GM21526 (cell line): Measurements from ENCODE around the gene TMEM273.
"Not testable (repeated sequence)": the region's sequence is repeated elsewhere in the genome, so short reads cannot be mapped to it uniquely, and the experiment has no call there.

Experiments
- ATAC-seq: cut with Tn5 transposase; IDR thresholded peaks from one replicate; pipeline ENCODE4 v1.9.1; 2021; ENCODE audit warnings: moderate library complexity; ENCODE audit not compliant: unreplicated experiment, low FRiP score

The TMEM273 gene

GRCh38 chr10:49207113-49207512 lies 18.9 kb upstream of the TMEM273 start:
- no peak for ATAC-seq

DNA sequence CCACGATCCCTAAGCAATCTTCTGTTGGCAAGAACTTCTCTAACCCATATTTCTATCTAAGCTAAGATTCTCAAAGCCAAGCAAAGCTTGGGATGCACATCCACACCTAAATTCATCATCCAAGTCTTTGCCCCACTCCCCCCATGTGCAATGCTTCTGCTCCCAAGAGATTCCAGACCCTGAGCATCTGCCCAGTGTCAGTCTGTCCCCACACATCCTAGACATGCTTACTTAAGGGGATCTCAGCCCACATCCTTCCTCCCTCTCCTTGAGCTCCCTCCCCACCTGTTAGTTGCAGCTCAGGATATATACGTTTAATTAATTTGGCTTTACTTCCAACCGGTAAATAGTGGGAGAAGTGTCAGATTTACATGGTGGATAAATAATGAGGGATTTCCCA lies 17.0 kb upstream of the TMEM273 start:
- no peak for ATAC-seq

GRCh38 chr10:49204119-49204518 lies 15.9 kb upstream of the TMEM273 start:
- ATAC-seq, result no peak

GRCh38 chr10:49202266-49202665 lies 14.1 kb upstream of the TMEM273 start:
- no peak for ATAC-seq

- ATAC-seq, result no peak
Observed at GRCh38 chr10:49200854-49201253, 12.7 kb upstream of the TMEM273 start.

DNA sequence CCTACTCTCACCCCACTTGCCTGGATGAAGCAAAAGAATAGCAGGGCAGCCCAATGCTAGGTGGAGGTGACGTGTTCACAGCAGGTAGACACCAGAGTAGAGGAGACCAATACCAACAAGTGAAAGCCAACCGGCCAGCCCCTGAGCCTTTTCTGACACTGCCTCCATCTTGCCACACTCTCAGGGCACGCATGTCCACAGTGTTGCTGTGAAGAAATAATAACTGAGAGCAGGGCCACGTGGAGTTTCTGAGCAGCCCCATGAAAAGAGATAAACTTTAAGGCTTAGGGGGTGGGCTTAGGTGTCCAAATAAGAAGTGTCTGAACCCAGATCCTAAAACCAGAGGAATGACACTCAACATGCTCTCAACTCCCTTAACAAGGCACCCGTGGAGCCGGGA lies 9.0 kb upstream of the TMEM273 start:
- ATAC-seq, result no peak

DNA sequence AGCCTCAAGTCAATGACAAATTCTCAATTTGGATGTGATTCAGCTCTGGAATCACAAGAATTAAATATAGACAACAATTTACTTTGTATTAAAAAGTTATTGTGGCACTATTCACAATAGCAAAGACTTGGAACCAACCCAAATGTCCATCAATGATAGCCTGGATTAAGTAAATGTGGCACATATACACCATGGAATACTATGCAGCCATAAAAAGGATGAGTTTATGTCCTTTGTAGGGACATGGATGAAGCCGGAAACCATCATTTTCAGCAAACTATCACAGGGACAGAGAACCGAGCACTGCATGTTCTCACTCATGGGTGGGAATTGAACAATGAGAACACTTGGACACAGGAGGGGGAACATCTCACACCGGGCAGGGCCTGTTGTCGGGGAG lies 7.7 kb upstream of the TMEM273 start:
- ATAC-seq, result not testable (repeated sequence)

DNA sequence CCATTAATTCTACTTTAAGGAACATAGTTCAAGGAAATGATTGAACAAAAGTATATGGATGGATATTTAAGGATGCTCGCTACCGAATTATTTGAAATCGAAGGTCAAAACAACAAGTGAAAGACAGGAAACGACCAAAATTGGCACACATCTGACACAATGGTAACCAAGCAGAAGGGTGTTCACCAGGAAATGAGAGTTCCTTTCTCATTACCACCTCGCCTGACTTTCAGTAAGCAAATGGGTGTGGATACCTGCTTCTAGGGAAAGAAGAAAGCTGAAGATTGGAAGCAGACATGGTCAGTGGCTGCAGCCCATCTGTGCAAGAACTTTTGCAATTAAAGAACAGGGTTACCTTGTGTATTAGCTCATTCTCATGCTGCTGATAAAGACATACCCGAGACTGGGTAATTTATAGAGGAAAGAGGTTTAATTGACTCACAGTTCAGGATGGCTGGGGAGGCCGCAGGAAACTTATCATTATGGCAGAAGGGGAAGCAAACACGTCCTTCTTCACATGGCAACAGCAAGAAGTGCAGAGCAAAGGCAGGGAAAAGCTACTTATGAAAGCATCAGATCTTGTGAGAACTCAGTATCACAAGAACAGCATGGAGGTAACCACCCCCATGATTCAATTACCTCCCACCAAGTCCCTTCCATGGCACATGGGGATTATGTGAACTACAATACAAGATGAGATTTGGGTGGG lies 6.2 kb upstream of the TMEM273 start:
- no peak for ATAC-seq

DNA sequence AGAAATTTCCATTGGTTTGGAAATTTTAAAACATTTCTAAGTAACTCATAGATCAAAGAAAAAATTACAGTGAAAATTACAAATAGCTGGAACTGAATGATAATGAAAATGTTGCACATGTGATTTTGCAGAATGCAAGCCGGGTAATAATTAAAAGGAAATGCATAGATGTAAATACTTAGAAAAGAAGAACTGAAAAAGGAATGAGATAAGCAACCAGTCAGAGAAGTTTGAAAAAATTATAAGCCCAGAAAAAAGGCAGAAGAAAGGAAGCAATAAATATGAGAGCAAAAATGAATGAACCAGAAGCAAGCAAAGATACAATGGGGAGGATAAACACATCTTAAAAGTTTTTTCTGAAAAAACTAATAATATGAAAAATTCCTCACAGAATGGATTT lies 3.2 kb upstream of the TMEM273 start:
- ATAC-seq, result no peak

DNA sequence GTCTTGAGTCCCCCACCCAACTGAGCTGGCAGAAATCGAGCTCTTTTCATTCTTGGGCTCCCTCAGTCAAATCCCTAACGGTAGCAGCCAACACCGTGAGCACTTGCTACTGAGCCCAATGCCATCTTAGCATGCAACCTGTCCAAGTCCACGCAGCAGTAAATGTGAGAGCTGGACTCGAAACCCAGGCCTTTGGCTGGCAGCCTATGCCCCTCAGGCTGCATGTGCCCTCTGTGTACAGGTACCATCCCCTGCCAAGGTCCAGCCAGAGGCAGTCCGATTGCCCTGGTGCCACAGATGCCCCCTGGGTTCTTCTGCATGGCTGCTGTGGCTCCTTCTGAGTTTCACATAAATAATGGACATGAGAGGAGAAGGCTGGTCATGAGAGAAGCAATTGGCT lies 1.2 kb upstream of the TMEM273 start:
- ATAC-seq, result no peak

- no peak for ATAC-seq
Observed at GRCh38 chr10:49187044-49187484, 1.1 kb downstream of the TMEM273 start.

- no peak for ATAC-seq
Observed at GRCh38 chr10:49186613-49187012, 1.6 kb downstream of the TMEM273 start.

DNA sequence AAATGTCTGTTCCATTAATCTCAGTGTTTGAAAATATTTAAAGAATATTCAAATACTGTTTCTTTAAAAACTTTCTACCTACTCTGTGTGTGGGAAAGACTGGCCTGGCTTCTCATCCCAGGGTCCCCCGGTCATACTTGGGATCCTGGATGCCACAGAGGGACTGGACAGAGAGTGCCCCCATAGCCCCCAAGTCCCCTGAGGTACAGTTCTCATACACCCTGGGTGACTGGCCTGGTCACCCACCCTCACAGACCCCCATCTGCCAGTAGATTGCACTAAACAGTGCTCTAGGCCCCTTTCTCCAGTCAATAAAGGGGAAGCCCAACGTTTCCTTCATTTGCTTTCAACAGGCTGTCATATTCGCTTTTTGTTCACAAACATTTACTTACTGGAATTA lies 3.0 kb downstream of the TMEM273 start:
- no peak for ATAC-seq

DNA sequence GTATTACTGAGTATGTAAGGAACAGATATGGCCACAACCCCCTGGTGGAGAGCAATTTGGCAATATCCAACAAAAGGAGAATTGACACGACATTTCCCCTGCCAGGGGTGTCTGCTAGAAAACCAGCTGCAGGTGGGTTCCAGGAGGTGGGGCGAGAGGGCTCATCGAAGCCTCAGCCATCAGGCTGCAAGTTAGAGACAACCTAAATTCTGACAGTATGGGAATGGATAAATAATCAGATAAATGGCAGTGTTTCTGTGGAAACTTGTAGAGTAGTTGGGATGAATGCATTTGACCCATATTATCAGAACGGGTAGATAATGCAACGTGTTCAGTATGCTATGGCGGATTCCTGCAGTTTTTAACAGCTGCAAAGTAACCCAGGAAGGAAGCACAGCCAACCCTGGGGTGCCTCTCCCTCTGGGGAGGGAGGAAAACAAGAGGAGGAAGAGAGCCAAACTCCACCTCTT lies 3.5 kb downstream of the TMEM273 start:
- ATAC-seq, result no peak

DNA sequence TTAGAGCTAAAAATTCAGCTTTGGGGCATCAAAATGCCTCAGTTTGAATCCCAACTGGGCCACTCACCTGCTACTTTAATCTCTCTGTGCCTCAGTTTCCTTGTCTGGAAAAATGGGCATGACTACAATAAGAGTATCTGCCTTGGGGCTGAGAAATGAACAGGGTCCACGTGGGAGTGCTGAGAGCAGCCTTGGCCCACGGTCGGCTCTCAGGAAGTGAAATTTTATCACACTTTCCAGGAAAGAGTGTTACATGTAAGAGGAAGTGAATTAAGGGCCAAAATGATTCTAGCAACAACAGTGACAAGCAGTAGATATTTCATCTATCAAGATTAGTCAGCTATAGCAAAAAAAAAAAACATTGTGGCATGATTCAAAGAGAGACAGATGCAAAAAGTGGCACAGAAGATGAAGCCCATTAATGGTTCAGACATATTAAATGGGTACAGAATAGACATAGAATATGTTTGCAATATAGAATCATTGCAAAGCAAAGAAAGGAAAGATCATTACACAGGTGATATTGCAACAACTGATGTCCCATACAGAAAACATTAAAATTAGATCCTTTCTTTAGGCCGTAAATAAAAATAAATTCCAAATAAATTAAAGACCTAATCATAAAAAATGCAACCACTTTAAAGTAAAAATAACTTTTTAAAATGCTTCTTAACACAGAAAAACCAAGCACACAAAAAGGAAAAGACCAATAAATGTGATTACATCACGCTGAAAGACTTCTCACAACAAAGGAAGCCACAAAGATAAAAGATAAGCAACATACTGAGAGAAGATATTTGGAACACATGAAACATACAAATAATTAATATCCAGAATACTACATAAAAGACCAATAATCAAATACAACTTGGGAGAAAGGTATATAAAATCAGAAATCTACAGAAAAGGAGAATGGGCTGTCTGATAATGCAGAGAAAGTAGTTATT lies 4.3 kb downstream of the TMEM273 start:
- ATAC-seq, result no peak

- ATAC-seq, result no peak
Observed at GRCh38 chr10:49182776-49183175, 5.4 kb downstream of the TMEM273 start.

DNA sequence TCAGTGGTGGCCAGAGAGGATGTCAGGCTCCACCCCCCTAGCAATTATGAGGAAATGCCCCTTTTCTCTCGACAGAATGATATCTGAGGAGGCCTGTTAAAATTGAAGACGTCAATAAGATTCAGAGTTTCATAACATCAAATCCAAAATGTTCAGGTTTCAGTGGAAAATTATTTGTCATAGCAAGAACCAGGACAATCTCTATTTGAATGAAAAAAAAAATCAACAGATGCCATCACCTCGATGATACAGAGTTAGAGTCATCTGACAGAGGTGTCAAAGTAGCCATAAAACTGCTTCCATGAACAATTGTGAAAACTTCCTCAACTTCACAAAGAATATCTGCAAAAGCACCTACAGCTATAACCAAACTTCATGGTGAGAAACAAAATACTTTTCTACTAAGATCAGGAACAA lies 7.7 kb downstream of the TMEM273 start:
- ATAC-seq, result no peak

DNA sequence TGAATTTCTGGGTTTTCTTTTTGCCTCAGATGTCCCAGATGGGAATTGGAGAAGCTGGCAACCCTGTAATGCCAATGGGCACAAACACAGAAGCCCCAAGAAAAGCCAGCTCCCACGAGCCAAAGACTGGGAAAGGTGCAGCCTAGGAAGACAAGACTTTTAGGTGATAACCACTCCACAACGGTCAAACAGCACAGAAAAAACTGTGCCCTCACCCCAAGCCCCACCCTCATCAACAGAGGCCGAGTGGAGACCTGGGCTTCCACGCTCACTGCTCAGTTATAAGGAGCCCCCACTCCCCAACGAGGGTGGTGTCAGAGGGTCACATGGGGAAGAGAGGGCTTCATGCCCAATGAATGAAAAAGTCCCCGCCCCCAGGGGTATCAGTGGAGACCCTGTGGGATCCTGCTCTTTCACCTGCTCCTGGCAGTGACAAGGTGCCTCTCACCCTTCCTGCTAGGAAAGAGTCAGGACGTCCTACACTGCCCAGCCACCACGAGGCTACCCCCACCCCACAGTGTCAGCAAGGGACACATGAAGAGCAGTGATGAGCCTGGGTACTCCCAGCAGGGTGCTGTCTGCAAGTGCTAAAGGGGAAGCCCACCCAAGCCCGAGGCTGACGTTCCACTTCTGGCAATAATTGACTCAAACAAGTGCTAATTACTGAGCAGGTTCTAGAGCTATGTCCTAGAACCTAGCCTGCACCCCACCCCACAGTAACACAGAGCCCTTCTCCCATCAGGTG lies 8.3 kb downstream of the TMEM273 start:
- no peak for ATAC-seq

DNA sequence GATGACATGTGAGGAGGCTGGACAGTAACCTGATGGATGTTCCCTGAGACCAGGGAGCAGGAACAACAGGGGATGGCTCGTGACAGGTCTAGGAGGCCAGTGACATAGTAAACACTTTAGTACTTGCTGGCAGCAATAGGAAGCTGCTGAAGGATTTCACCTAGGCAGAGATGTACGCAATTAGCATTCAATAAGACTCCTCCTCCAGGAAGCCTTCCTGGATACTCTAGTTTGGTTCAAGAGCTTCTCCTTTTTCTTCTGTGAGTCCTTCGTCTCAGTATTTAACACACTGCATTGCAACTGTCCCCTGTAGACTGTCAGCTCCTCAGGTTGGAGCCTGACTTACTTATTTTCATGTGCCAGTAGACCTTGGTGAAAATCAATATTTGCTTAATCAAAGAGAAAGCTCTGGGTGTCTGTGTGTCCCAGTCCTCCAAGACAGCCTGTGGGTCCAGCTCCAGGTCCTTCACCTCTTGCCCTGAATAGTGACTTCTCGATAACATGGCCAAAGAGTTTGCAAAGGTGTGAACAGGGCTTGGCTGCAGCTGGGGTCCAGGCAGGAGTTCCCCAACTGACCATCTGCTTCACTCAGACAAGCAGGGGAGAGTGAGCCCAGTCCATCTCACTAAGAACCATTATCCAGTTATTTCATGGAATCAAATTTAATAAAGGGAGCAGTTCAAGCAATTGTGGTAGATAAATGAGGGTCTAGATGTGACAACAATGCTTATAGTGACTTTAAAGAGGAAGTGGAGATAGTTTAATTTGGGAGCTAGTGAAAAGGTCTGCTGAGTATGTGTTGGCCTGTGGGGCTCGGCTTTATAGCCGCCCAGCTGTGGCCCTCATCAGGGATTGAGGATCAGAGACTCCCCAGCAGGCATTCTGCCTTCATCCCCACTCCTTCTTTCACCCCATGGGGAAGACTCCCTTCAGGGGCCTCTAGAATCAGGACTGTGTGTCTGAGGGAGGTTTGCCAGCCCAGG lies 9.4 kb downstream of the TMEM273 start:
- ATAC-seq, result no peak
